ENCODE results near the gene EPB41L2. TPM values are rescaled to one million over a fixed set of nuclear protein-coding genes. Genes with fewer than 3 reads are reported as not detected.

EPB41L2 gene
- total and polyA plus RNA-seq, 2 experiments from 2014 or later, result 76.2 to 91.7 TPM

GRCh38 chr6:131036143-131036542, 26.9 kb downstream of the EPB41L2 start:
- Mint-ChIP-seq H3K27me3 (ENCODE audit: insufficient read depth, low read depth, poor library complexity) (no peaks in the 10 kb centered on the region), H3K4me1 (no peaks in the 10 kb centered on the region; the same call in 2 of the 3 replicates), H3K36me3 (ENCODE audit: low read depth) (no peaks in the 10 kb centered on the region), H3K27ac (no peak overlapping the region), H3K4me3 (no peak overlapping the region), H3K9me3 (no peaks in the 10 kb centered on the region)
- Histone ChIP-seq H3K27ac (ENCODE audit: low read depth) (no peak overlapping the region), H3K9me2 (ENCODE audit: insufficient read depth) (peaks cover 7% of the 10 kb centered on the region; the same call in 1 of the 2 replicates), H3K4me1 (ENCODE audit: insufficient read depth) (no peaks in the 10 kb centered on the region), H3K79me2 (replicated peaks; ENCODE audit: insufficient read depth) (peaks cover 57% of the 10 kb centered on the region), H3K4me3 (no peak overlapping the region), H3K27me3 (ENCODE audit: insufficient read depth) (no peaks in the 10 kb centered on the region), H4K20me1 (replicated peaks; ENCODE audit: insufficient read depth) (no peaks in the 10 kb centered on the region; the same call in 1 of the 2 replicates), H3K4me2 (no peak overlapping the region), H2AFZ (no peak overlapping the region), H3F3A (replicated peaks; ENCODE audit: low read depth) (no peaks in the 10 kb centered on the region), H3K36me3 (ENCODE audit: insufficient read depth) (no peaks in the 10 kb centered on the region)
- no peak for DNase-seq (ENCODE audit: low spot score)
- ATAC-seq, result no peak
- no peak for TF ChIP-seq ZNF331 (CRISPR knock-in tag; IDR thresholded peaks at IDR 0.05; ENCODE audit: low read depth)

DNA sequence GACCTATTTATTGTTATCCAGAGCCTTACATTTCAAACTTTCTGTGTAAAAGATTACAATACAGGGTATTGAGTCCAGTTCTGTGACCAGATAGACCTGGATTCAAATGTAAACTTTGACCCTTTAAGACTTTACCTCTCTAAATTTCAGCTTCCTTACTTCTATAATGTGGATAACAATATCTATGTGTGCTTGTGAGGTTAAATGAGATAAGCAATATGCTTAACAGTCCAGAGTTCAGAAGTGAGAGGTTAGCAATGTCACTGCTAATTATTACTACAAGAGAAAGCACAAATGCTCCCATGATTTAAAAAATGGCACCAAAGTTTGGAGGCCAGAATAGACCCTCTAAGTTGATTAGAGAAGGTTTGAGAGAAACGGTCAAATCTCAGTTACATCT, 27.5 kb downstream of the EPB41L2 start:
- H3K27me3 Mint-ChIP-seq (ENCODE audit: insufficient read depth, low read depth, poor library complexity), result no peaks in the 10 kb centered on the region
- Histone ChIP-seq H3K4me1 (ENCODE audit: insufficient read depth) (no peaks in the 10 kb centered on the region), H3K4me3 (no peak overlapping the region), H3K27me3 (ENCODE audit: insufficient read depth) (no peaks in the 10 kb centered on the region), H3K79me2 (replicated peaks; ENCODE audit: insufficient read depth) (peaks cover 52% of the 10 kb centered on the region), H3K36me3 (ENCODE audit: insufficient read depth) (no peaks in the 10 kb centered on the region), H3K27ac (ENCODE audit: low read depth) (no peak overlapping the region), H3F3A (replicated peaks; ENCODE audit: low read depth) (no peaks in the 10 kb centered on the region), H3K9me2 (ENCODE audit: insufficient read depth) (peaks cover 7% of the 10 kb centered on the region; the same call in 1 of the 2 replicates), H2AFZ (no peak overlapping the region), H3K4me2 (no peak overlapping the region), H4K20me1 (replicated peaks; ENCODE audit: insufficient read depth) (no peaks in the 10 kb centered on the region; the same call in 1 of the 2 replicates)
- peaks cover 2% of the 10 kb centered on the region; the same call in 2 of the 3 replicates for H3K4me1 Mint-ChIP-seq
- ATAC-seq (no peak), DNase-seq (ENCODE audit: low spot score) (no peak)
- no peak overlapping the region for H3K4me3 Mint-ChIP-seq
- no peak overlapping the region for H3K27ac Mint-ChIP-seq
- no peaks in the 10 kb centered on the region for H3K9me3 Mint-ChIP-seq
- no peaks in the 10 kb centered on the region for H3K36me3 Mint-ChIP-seq (ENCODE audit: low read depth)
- TF ChIP-seq ZNF331 (CRISPR knock-in tag; IDR thresholded peaks at IDR 0.05; ENCODE audit: low read depth), result no peak
- no peak for TF ChIP-seq POLR2AphosphoS5 (IDR thresholded peaks at IDR 0.05; ENCODE audit: low read depth)
- TF ChIP-seq EZH2 (IDR thresholded peaks at IDR 0.05; ENCODE audit: low read depth, unreplicated experiment), result no peak
- no peak for TF ChIP-seq ZNF114 (CRISPR knock-in tag; IDR thresholded peaks at IDR 0.05)
- TF ChIP-seq STAT1 (IDR thresholded peaks at IDR 0.05; ENCODE audit: unreplicated experiment), result no peak
- TF ChIP-seq REST (IDR thresholded peaks at IDR 0.05; ENCODE audit: unreplicated experiment), result no peak
- TF ChIP-seq CTCF (conservative IDR thresholded peaks at IDR 0.05; ENCODE audit: low read depth in 2 of 2), result no peak
- TF ChIP-seq, protein P1, sequence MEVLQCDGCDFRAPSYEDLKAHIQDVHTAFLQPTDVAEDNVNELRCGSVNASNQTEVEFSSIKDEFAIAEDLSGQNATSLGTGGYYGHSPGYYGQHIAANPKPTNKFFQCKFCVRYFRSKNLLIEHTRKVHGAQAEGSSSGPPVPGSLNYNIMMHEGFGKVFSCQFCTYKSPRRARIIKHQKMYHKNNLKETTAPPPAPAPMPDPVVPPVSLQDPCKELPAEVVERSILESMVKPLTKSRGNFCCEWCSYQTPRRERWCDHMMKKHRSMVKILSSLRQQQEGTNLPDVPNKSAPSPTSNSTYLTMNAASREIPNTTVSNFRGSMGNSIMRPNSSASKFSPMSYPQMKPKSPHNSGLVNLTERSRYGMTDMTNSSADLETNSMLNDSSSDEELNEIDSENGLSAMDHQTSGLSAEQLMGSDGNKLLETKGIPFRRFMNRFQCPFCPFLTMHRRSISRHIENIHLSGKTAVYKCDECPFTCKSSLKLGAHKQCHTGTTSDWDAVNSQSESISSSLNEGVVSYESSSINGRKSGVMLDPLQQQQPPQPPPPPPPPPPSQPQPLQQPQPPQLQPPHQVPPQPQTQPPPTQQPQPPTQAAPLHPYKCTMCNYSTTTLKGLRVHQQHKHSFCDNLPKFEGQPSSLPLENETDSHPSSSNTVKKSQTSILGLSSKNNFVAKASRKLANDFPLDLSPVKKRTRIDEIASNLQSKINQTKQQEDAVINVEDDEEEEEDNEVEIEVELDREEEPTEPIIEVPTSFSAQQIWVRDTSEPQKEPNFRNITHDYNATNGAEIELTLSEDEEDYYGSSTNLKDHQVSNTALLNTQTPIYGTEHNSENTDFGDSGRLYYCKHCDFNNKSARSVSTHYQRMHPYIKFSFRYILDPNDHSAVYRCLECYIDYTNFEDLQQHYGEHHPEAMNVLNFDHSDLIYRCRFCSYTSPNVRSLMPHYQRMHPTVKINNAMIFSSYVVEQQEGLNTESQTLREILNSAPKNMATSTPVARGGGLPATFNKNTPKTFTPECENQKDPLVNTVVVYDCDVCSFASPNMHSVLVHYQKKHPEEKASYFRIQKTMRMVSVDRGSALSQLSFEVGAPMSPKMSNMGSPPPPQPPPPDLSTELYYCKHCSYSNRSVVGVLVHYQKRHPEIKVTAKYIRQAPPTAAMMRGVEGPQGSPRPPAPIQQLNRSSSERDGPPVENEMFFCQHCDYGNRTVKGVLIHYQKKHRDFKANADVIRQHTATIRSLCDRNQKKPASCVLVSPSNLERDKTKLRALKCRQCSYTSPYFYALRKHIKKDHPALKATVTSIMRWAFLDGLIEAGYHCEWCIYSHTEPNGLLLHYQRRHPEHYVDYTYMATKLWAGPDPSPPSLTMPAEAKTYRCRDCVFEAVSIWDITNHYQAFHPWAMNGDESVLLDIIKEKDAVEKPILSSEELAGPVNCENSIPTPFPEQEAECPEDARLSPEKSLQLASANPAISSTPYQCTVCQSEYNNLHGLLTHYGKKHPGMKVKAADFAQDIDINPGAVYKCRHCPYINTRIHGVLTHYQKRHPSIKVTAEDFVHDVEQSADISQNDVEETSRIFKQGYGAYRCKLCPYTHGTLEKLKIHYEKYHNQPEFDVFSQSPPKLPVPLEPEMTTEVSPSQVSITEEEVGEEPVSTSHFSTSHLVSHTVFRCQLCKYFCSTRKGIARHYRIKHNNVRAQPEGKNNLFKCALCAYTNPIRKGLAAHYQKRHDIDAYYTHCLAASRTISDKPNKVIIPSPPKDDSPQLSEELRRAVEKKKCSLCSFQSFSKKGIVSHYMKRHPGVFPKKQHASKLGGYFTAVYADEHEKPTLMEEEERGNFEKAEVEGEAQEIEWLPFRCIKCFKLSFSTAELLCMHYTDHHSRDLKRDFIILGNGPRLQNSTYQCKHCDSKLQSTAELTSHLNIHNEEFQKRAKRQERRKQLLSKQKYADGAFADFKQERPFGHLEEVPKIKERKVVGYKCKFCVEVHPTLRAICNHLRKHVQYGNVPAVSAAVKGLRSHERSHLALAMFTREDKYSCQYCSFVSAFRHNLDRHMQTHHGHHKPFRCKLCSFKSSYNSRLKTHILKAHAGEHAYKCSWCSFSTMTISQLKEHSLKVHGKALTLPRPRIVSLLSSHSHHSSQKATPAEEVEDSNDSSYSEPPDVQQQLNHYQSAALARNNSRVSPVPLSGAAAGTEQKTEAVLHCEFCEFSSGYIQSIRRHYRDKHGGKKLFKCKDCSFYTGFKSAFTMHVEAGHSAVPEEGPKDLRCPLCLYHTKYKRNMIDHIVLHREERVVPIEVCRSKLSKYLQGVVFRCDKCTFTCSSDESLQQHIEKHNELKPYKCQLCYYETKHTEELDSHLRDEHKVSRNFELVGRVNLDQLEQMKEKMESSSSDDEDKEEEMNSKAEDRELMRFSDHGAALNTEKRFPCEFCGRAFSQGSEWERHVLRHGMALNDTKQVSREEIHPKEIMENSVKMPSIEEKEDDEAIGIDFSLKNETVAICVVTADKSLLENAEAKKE (CRISPR knock-in tag; IDR thresholded peaks at IDR 0.05), result no peak
- no peak for TF ChIP-seq JUNB (IDR thresholded peaks at IDR 0.05; ENCODE audit: unreplicated experiment)

Data from GM23338 (cell line).